Left cardiac atrium (tissue), 4 donors: ENCODE results near the gene FAM53B. TPM values are rescaled to one million over a fixed set of nuclear protein-coding genes. Genes with fewer than 3 reads are reported as not detected.

Source experiments
- ATAC-seq, 2 donors: fragments of 200-7000 bp; cut with Tn5 transposase; one replicate each; pipeline ENCODE4 v1.9.1; 2020; ENCODE audit warnings: mild to moderate bottlenecking in 2 of 2, moderate library complexity in 2 of 2
- DNase-seq: peaks from one replicate; pipeline ENCODE4 v3.0.0-alpha.2; 2020
- intact Hi-C, 2 donors: fragments of 100-400 bp; cut with DNase I; formaldehyde crosslinking; loops; one replicate each; pipeline versions ENCODE4 v1.14.1 to v1.15.1; 2022 to 2023
- total RNA-seq, 2 donors: library from RNA; stranded (reverse); fragmentation: NEBNext Ultra II Directional; extraction: Animal tissue kit (Norgen Biotek cat#: 25700); gene quantifications; one replicate each; pipeline ENCODE4 v1.2.1, GENCODE V29; 2021
- donor health status: DM: no; HTN: yes; CAD: no.
- donor health status: DM: no; HTN: yes; CAD: no; lungs with severe emphysema.
- donor health status: DM: yes; HTN: yes; CAD: no.
- donor health status: Dilated cardiomyopathy.

The FAM53B gene
- total RNA-seq, 2 donors from 2014 or later = 23.3 to 31.4 TPM

- no peak for ATAC-seq
- peak; percentile 17 for DNase-seq
- intact Hi-C loops = no loop called here
Measured at GRCh38 chr10:124574456-124575070, 169.6 kb downstream of the FAM53B start.

- no peak for ATAC-seq
- intact Hi-C loops = no loop called here
Measured at GRCh38 chr10:124573726-124574455, 170.3 kb downstream of the FAM53B start.

DNA sequence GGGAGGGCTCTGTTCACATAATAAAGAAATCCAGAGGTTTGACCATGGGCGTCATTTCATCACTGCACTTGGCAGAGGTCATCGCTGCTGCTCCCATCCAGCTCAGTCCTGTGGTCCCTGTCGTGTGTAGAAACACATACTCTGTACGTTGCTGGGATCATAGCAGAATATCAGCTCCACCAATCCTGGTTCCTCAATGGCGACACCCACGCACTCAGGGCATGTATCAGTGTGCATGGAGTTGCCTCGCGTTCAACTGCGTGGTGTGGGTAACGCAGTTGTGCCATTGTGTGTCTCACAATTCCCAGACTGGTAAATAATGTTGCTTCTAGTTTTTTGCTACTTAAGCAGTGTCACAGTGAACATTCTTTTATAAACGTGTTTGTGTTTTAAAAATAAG lies 171.4 kb downstream of the FAM53B start:
- DNase-seq = no peak
- ATAC-seq = no peak
- intact Hi-C loops = no loop called here

More at GRCh38 chr10:124573726-124574455, 170.3 kb downstream of the FAM53B start:
- DNase-seq = peak; percentile 10

DNA sequence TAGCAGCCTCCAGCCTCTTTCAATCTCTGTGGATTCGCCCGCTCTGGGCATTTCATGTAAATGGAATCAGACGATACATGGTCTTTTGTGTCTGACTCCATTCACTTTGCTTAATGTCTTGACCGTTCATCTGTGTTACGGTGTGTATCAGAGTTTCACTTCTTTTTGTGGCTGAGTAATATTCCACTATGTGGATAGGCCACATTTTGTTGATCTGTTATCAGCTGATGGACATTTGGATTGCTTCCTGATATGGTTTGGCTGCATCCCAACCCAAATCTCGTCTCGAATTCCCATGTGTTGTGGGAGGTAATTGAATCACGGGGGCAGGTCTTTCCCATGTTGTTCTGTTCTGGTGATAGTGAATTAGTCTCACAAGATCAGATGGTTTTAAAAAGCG lies 173.5 kb downstream of the FAM53B start:
- intact Hi-C loops = no loop called here
- DNase-seq (no peak), ATAC-seq (no peak)

DNA sequence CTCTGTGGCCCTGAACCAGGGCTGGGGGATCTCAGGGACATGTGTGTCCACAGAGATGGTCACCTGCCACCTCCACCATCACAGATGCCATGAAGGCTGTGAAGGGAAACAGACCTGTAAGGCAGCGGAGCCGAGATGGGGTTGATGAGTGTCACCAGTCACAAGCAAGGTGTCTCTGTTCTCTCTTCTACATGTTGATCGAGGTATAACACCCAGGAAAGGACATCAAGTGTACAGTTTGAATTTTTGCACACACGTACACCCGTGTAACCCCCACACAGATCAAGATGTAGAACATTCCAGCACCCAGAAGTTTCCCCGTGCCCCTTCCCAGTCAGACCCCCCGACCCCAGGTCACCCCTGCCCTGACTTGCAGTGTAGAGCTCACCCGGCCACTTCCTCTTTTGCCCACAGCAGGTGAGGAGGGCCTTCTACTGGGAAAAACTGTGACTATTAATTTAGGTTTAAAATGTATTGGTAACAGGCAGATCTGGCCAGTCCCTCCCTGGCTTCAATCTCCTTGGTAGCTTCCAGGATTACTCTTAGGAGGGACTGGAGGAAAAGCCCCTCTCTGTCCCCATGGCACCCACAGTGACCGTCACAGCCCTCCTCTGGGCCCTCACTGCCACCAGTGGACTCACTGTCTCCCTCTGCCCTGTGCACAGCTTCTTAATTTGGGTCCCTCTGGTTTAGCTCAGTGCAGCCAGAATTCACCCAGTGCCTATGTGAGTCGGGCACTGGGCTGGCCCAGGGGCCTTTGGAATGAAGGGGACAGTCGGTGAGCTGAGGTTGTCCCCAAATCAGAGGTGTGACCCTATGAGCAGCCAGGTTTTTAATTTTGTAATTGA lies 174.3 kb downstream of the FAM53B start:
- no peak for DNase-seq
- no peak for ATAC-seq
- intact Hi-C loops = loop anchor here in 1 of 2 donors (5.0 kb wide), 1 partner anchor 52 kb away; no protein-coding TSS in a partner anchor

Other genes starting within 250 kb of the FAM53B start
- gene EEF1AKMT2, start 47.5 kb upstream of the FAM53B start, total RNA-seq = 10 to 100 TPM; 11.5 to 12.8 TPM
- 10 to 100 TPM; 10.8 to 13.5 TPM for gene ABRAXAS2, start 57.4 kb upstream of the FAM53B start, total RNA-seq
- 10 to 100 TPM; 22.9 to 25.7 TPM for gene ZRANB1, start 197.7 kb upstream of the FAM53B start, total RNA-seq